T-helper 1 cell treated with Interleukin-12 subunit alpha and Interleukin-12 subunit beta and Interleukin-4 antibody, amounts not matched to agents 30 μg/mL and 1 μg/mL, for 36 hours (primary cell): ENCODE data around the gene NFKBIL1.
A peak's percentile ranks its signal among the peaks of the same experiment; 100 is the strongest.
"Not testable (repeated sequence)": the region's sequence is repeated elsewhere in the genome, so short reads cannot be mapped to it uniquely, and the experiment has no call there.

Source experiments
- H3K27ac Mint-ChIP-seq: one replicate; pipeline ENCODE4 v1.8.0; 2021; ENCODE audit warnings: mild to moderate bottlenecking, mixed read lengths
- H3K27me3 Mint-ChIP-seq: one replicate; pipeline ENCODE4 v1.8.0; 2021; ENCODE audit warnings: low read depth, mixed read lengths
- H3K36me3 Mint-ChIP-seq: one replicate; pipeline ENCODE4 v1.8.0; 2021; ENCODE audit warnings: low read depth, mixed read lengths
- H3K4me1 Mint-ChIP-seq: one replicate; pipeline ENCODE4 v1.8.0; 2021; ENCODE audit warnings: low read depth, mixed read lengths
- H3K4me3 Mint-ChIP-seq: one replicate; pipeline ENCODE4 v1.8.0; 2021; ENCODE audit warnings: mild to moderate bottlenecking, moderate library complexity, mixed read lengths
- H3K9me3 Mint-ChIP-seq: one replicate; pipeline ENCODE4 v1.8.0; 2021; ENCODE audit warnings: mixed read lengths

The NFKBIL1 gene

GRCh38 chr6:31545291-31545690 is 2.1 kb upstream of the NFKBIL1 start:
- H3K4me1 Mint-ChIP-seq = peaks cover 37% of the 10 kb centered on the region
- H3K27ac Mint-ChIP-seq = no peak overlapping the region
- peaks cover 15% of the 10 kb centered on the region for H3K36me3 Mint-ChIP-seq
- no peaks in the 10 kb centered on the region for H3K27me3 Mint-ChIP-seq
- no peaks in the 10 kb centered on the region for H3K9me3 Mint-ChIP-seq
- H3K4me3 Mint-ChIP-seq = no peak overlapping the region

DNA sequence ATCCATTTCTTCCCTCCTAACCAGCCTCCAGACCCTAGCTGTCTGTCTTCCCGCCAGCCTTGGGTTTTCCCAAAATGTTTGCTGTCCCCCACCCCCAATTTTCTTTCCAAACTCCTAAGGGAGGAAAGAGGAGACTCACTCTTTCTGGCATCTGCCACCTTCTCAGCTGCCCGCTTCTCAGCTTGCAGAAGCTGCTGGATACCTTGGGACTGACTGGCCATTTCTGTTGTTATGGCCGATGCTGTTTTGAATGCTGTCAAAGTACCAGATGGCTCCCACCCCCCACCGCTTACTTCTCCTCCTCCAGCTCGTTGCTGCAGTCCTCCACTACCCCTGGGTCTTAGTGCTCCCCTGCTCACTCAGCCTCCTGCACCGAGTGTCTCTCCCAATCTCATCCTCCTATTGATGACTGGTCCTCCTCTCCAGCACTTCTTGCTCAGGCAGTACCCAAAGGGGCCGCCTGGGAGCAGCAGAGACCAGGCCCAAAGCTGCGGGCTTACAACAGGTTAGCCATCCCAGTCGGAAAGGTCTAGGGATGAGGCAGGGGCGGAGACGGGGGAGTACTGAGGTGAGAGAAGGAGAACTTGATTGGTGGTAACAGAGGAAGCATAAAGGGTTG is 960 bp upstream of the NFKBIL1 start, which contains the start of gene ATP6V1G2:
TSS of gene ATP6V1G2 (minus strand) at position 270 of the 619 bp plus-strand sequence. CDS start at position 221, 49 bp downstream.
- no peaks in the 10 kb centered on the region for H3K9me3 Mint-ChIP-seq
- peaks cover 38% of the 10 kb centered on the region for H3K4me1 Mint-ChIP-seq
- H3K36me3 Mint-ChIP-seq = peaks cover 12% of the 10 kb centered on the region
- H3K4me3 Mint-ChIP-seq = peak within 1 kb of the TSS; percentile 92
- no peaks in the 10 kb centered on the region for H3K27me3 Mint-ChIP-seq
- peak within 1 kb of the TSS; percentile 90 for H3K27ac Mint-ChIP-seq

DNA sequence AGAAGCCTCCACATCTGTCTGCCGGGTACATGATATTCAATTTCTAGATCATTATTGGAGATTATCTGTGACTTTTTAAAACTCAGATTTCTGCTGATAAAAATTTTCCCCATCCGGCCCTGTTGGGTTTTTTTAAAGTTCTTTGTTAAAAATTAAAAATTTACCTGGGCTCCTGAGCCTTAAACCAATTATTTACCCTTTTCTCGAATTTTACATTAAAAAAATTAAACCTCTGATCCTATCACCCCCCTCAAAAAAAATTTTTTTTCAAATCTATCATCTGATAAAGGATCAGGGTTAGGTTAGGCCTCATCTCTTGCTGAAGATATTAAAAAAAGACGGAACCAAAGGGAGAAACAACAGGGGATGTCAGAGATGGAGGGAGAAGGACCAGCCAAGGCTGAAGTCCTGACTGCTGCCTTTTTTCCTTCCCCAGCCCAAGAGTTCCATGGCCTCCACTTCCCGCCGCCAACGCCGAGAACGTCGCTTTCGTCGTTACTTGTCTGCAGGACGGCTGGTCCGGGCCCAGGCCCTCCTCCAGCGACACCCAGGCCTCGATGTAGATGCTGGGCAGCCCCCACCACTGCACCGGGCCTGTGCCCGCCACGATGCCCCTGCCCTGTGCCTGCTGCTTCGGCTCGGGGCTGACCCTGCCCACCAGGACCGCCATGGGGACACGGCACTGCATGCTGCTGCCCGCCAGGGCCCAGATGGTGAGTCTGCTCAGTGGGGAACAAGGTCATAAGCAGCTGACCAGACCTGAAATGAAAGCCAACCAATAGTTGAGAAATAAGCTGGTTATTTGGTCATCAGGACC is 527 bp downstream of the NFKBIL1 start:
- Mint-ChIP-seq H3K4me1 (peaks cover 35% of the 10 kb centered on the region), H3K9me3 (no peaks in the 10 kb centered on the region), H3K4me3 (peak overlapping the region; percentile 92), H3K27me3 (no peaks in the 10 kb centered on the region), H3K36me3 (peaks cover 15% of the 10 kb centered on the region), H3K27ac (peak overlapping the region; percentile 90)

GRCh38 chr6:31548544-31548873 is 1.1 kb downstream of the NFKBIL1 start:
- H3K4me1 Mint-ChIP-seq = peaks cover 30% of the 10 kb centered on the region

GRCh38 chr6:31551371-31551770 is 4.0 kb downstream of the NFKBIL1 start:
- Mint-ChIP-seq H3K4me3 (peak overlapping the region; percentile 21), H3K36me3 (peaks cover 20% of the 10 kb centered on the region), H3K27ac (peak overlapping the region; percentile 41), H3K4me1 (peaks cover 33% of the 10 kb centered on the region)
- not testable (repeated sequence) for H3K27me3 Mint-ChIP-seq, H3K9me3 Mint-ChIP-seq

More at GRCh38 chr6:31548544-31548873, 1.1 kb downstream of the NFKBIL1 start:
- peaks cover 17% of the 10 kb centered on the region for H3K36me3 Mint-ChIP-seq
- no peaks in the 10 kb centered on the region for H3K27me3 Mint-ChIP-seq
- H3K9me3 Mint-ChIP-seq = no peaks in the 10 kb centered on the region
- no peak overlapping the region for H3K4me3 Mint-ChIP-seq
- no peak overlapping the region for H3K27ac Mint-ChIP-seq

- Mint-ChIP-seq H3K36me3 (peaks cover 30% of the 10 kb centered on the region), H3K4me1 (peaks cover 45% of the 10 kb centered on the region), H3K9me3 (no peaks in the 10 kb centered on the region), H3K27me3 (peaks cover 8% of the 10 kb centered on the region), H3K4me3 (no peak overlapping the region), H3K27ac (no peak overlapping the region)
These were observed 8.9 kb downstream of the NFKBIL1 start for GRCh38 chr6:31556307-31556706.

DNA sequence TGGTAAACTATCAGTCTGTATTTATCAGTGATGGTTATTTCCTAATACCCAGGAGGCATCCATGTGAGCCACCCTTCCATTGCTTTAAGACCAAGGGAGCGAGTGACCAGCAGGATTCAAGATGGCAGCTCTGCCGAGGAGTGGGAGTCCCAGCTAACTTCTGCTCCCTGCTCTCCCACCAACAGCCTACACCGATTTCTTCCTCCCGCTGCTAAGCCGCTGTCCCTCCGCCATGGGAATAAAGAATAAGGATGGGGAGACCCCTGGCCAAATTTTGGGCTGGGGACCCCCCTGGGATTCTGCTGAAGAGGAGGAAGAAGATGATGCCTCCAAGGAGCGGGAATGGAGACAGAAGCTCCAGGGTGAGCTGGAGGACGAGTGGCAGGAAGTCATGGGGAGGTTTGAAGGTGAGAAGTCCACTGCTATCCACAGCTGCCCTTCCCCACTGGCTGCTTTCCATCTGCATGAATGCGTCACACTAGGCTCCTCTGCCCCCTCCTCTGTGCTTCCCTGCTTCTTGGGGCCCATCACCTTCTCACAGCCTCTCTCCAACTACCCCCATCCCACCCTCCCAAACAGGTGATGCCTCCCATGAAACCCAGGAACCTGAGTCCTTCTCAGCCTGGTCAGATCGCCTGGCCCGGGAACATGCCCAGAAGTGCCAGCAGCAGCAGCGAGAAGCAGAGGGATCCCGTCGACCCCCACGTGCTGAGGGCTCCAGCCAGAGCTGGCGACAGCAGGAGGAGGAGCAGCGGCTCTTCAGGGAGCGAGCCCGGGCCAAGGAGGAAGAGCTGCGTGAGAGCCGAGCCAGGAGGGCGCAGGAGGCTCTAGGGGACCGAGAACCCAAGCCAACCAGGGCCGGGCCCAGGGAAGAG is 10.3 kb downstream of the NFKBIL1 start:
- H3K9me3 Mint-ChIP-seq = no peaks in the 10 kb centered on the region
- peaks cover 50% of the 10 kb centered on the region for H3K4me1 Mint-ChIP-seq
- H3K4me3 Mint-ChIP-seq = no peak overlapping the region
- peaks cover 15% of the 10 kb centered on the region for H3K27me3 Mint-ChIP-seq
- H3K27ac Mint-ChIP-seq = no peak overlapping the region
- peaks cover 33% of the 10 kb centered on the region for H3K36me3 Mint-ChIP-seq

- Mint-ChIP-seq H3K4me1 (peaks cover 54% of the 10 kb centered on the region), H3K9me3 (no peaks in the 10 kb centered on the region), H3K27ac (no peak overlapping the region), H3K36me3 (peaks cover 36% of the 10 kb centered on the region), H3K27me3 (peaks cover 20% of the 10 kb centered on the region), H3K4me3 (peak overlapping the region; percentile 87)
These were observed 10.9 kb downstream of the NFKBIL1 start for GRCh38 chr6:31558318-31558625.

GRCh38 chr6:31558631-31559500 is 11.5 kb downstream of the NFKBIL1 start:
- Mint-ChIP-seq H3K36me3 (peaks cover 37% of the 10 kb centered on the region), H3K27ac (peak overlapping the region; percentile 93), H3K9me3 (no peaks in the 10 kb centered on the region), H3K4me1 (peaks cover 56% of the 10 kb centered on the region), H3K27me3 (peaks cover 23% of the 10 kb centered on the region), H3K4me3 (peak overlapping the region; percentile 87)

GRCh38 chr6:31559606-31559957 is 12.2 kb downstream of the NFKBIL1 start:
- H3K36me3 Mint-ChIP-seq = peaks cover 38% of the 10 kb centered on the region
- H3K9me3 Mint-ChIP-seq = no peaks in the 10 kb centered on the region
- H3K27ac Mint-ChIP-seq = peak overlapping the region; percentile 93
- peaks cover 26% of the 10 kb centered on the region for H3K27me3 Mint-ChIP-seq
- H3K4me3 Mint-ChIP-seq = peak overlapping the region; percentile 87
- H3K4me1 Mint-ChIP-seq = peaks cover 56% of the 10 kb centered on the region

DNA sequence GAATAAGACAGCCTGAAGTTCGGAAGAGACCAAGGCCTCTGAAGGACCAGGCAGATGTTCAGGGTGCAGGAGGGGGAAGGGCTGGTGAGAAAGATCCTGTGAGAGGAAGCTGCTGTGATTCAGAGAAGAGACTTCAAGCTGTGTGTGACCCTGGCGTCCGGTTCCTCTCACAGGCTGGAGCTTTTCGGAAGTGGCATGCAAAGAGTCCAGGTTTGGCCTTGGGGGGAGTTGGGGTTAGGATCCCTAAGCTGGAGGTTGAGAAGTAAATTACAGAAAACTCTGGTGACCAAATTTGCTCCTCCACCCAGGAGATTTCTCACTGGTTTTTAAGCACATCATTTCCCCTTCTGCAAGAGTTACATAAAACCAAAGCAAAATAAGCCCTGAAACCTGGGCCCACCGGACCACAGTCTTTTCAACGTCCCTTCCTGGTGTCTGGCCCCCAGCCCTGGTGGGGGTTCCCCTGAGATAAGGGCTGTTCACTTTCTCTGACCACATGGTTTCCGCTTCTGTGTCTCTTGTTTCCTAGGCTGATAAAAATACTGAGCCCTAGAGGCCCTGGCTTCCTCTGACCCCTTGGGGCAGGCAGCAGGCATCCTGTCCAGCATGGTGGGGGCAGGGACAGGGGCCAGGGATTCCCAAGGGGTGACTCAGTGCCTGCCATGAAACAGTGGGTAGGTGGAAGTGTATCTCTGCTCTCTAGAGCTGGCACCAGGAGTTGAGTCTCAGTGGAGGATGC is 12.7 kb downstream of the NFKBIL1 start:
- Mint-ChIP-seq H3K9me3 (no peaks in the 10 kb centered on the region), H3K4me3 (peak overlapping the region; percentile 87), H3K36me3 (peaks cover 40% of the 10 kb centered on the region), H3K27me3 (peaks cover 32% of the 10 kb centered on the region), H3K27ac (peak overlapping the region; percentile 93), H3K4me1 (peaks cover 57% of the 10 kb centered on the region)

- peaks cover 37% of the 10 kb centered on the region for H3K27me3 Mint-ChIP-seq
- H3K36me3 Mint-ChIP-seq = peaks cover 42% of the 10 kb centered on the region
- no peaks in the 10 kb centered on the region for H3K9me3 Mint-ChIP-seq
- H3K27ac Mint-ChIP-seq = peak overlapping the region; percentile 93
- H3K4me1 Mint-ChIP-seq = peaks cover 57% of the 10 kb centered on the region
- peak overlapping the region; percentile 87 for H3K4me3 Mint-ChIP-seq
These were observed 13.3 kb downstream of the NFKBIL1 start for GRCh38 chr6:31560697-31561058.

GRCh38 chr6:31567531-31568370 is 20.3 kb downstream of the NFKBIL1 start:
- Mint-ChIP-seq H3K27ac (peak overlapping the region; percentile 67), H3K9me3 (no peaks in the 10 kb centered on the region), H3K4me1 (peaks cover 53% of the 10 kb centered on the region), H3K36me3 (peaks cover 16% of the 10 kb centered on the region), H3K4me3 (peak overlapping the region; percentile 41), H3K27me3 (peaks cover 37% of the 10 kb centered on the region)
